SK-N-SH (cell line): Measurements from ENCODE around the gene HYAL3. TPM values are rescaled to one million over a fixed set of nuclear protein-coding genes. Genes with fewer than 3 reads are reported as not detected.

ENCODE experiments used
- CTCF ChIA-PET: fragments of 300-600, 350-600 bp; formaldehyde crosslinking; extraction: SDS; loops from one replicate; lab custom pipeline; 2021; lab: Yijun Ruan, JAX
- POLR2A ChIA-PET: fragments of 350-600 bp; sonication (Branson Sonifier 250); formaldehyde crosslinking; extraction: SDS; loops from one replicate; lab custom pipeline; 2020; ENCODE audit warnings: antibody characterized with exemption, inconsistent platforms; lab: Yijun Ruan, JAX
- DNase-seq: peaks from one replicate; pipeline ENCODE4 v3.0.0; 2012
- H2AFZ ChIP-seq: fragments of 200-600 bp; sonication (generic); 2 replicates; pipeline ENCODE4 v1.8.1; 2016; ENCODE audit warnings: antibody characterized with exemption, mild to moderate bottlenecking, low read depth
- H3F3A ChIP-seq: fragments of 200-600 bp; sonication (generic); replicated peaks from 2 replicates; pipeline ENCODE3; 2016; ENCODE audit warnings: antibody characterized with exemption, mild to moderate bottlenecking; ENCODE audit not compliant: insufficient read depth
- H3K27ac ChIP-seq, 2 experiments: fragments of 200-500 bp in 1 of 2; fragments of 200-600 bp in 1 of 2; sonication (Bioruptor generic) in 1 of 2; sonication (generic), shearing (Covaris generic) in 1 of 2; 2 replicates each; pipeline versions ENCODE4 v1.5.1 to v1.6.1; 2014 to 2016; ENCODE audit warnings: low read depth in 2 of 2, inconsistent platforms in 1 of 2, low read length in 1 of 2, mild to moderate bottlenecking in 1 of 2, mixed read lengths in 1 of 2
- H3K27me3 ChIP-seq: fragments of 200-600 bp; sonication (generic), shearing (Covaris generic); 2 replicates; pipeline ENCODE4 v1.6.1; 2016; ENCODE audit warnings: mixed run types; ENCODE audit not compliant: insufficient read depth
- H3K36me3 ChIP-seq, 2 experiments: fragments of 200-500 bp in 1 of 2; fragments of 200-600 bp in 1 of 2; sonication (Bioruptor generic) in 1 of 2; sonication (generic) in 1 of 2; replicated peaks in 1 of 2; 2 replicates each; pipeline versions ENCODE3 to v1.5.1; 2014 to 2016; ENCODE audit warnings: low read length in 1 of 2, mild to moderate bottlenecking in 1 of 2; ENCODE audit not compliant: insufficient read depth in 2 of 2, control insufficient read depth in 1 of 2
- H3K4me1 ChIP-seq, 2 experiments: fragments of 200-500 bp in 1 of 2; fragments of 200-600 bp in 1 of 2; sonication (Bioruptor generic) in 1 of 2; sonication (generic), shearing (Covaris generic) in 1 of 2; 2 replicates each; pipeline versions ENCODE4 v1.5.1 to v1.6.1; 2014 to 2016; ENCODE audit warnings: low read depth in 1 of 2, low read length in 1 of 2, mixed run types in 1 of 2; ENCODE audit not compliant: insufficient read depth in 2 of 2, control insufficient read depth in 1 of 2
- H3K4me2 ChIP-seq: fragments of 200-600 bp; sonication (generic), shearing (Covaris generic); 2 replicates; pipeline ENCODE4 v1.6.1; 2017; ENCODE audit warnings: mixed run types
- H3K4me3 ChIP-seq, 2 experiments: fragments of 200-500 bp in 1 of 2; fragments of 200-600 bp in 1 of 2; sonication (Bioruptor generic) in 1 of 2; sonication (generic), shearing (Covaris generic) in 1 of 2; 2 replicates each; pipeline versions ENCODE4 v1.5.1 to v1.8.1; 2014 to 2016; ENCODE audit warnings: low read depth in 2 of 2, inconsistent platforms in 1 of 2, low read length in 1 of 2, mild to moderate bottlenecking in 1 of 2, mixed read lengths in 1 of 2, moderate library complexity in 1 of 2
- H3K79me2 ChIP-seq: fragments of 200-600 bp; sonication (generic); 2 replicates; pipeline ENCODE4 v1.8.1; 2017; ENCODE audit warnings: mild to moderate bottlenecking; ENCODE audit not compliant: insufficient read depth
- H3K9ac ChIP-seq: fragments of 200-600 bp; sonication (generic); 2 replicates; pipeline ENCODE4 v1.6.1; 2017; ENCODE audit warnings: mixed run types
- H3K9me2 ChIP-seq: fragments of 200-600 bp; sonication (generic); 2 replicates; pipeline ENCODE4 v1.6.1; 2017; ENCODE audit warnings: mixed run types
- H3K9me3 ChIP-seq: fragments of 200-600 bp; sonication (generic); 2 replicates; pipeline ENCODE4 v1.6.1; 2017; ENCODE audit warnings: mixed run types, mild to moderate bottlenecking, moderate library complexity
- H4K20me1 ChIP-seq: fragments of 200-600 bp; sonication (generic); 2 replicates; pipeline ENCODE4 v1.6.1; 2017; ENCODE audit warnings: mild to moderate bottlenecking, mixed run types; ENCODE audit not compliant: insufficient read depth
- CHD2 ChIP-seq: fragments of 150-350 bp; IDR thresholded peaks from 2 replicates; pipeline ENCODE4 v1.6.1; 2018; ENCODE audit warnings: low read length; ENCODE audit not compliant: partially characterized antibody
- ELF1 ChIP-seq: IDR thresholded peaks from 2 replicates; pipeline ENCODE4 v1.4.0; 2012
- EP300 ChIP-seq, 2 experiments: IDR thresholded peaks; 2 replicates each; pipeline versions ENCODE4 v1.4.0 to v1.6.1; 2012; ENCODE audit warnings: borderline replicate concordance in 1 of 2, low read depth in 1 of 2, low read length in 1 of 2
- EZH2phosphoT487 ChIP-seq: fragments of 200-600 bp; sonication (generic); IDR thresholded peaks from 2 replicates; pipeline ENCODE4 v1.6.1; 2017; ENCODE audit warnings: low read depth, mixed run types, mild to moderate bottlenecking, antibody characterized with exemption, moderate library complexity, borderline replicate concordance
- FOSL2 ChIP-seq: IDR thresholded peaks from 2 replicates; pipeline ENCODE4 v1.4.0; 2012; ENCODE audit warnings: low read depth, mild to moderate bottlenecking, moderate library complexity, borderline replicate concordance
- GABPA ChIP-seq: IDR thresholded peaks from 2 replicates; pipeline ENCODE4 v1.4.0; 2012; ENCODE audit warnings: low read depth, mild to moderate bottlenecking
- MXI1 ChIP-seq: IDR thresholded peaks from 2 replicates; pipeline ENCODE4 v1.6.1; 2012; ENCODE audit warnings: mild to moderate bottlenecking, low read depth, low read length, improper control_type of control experiment
- NFIC ChIP-seq: IDR thresholded peaks from 2 replicates; pipeline ENCODE4 v1.4.0; 2012; ENCODE audit warnings: borderline replicate concordance
- NRF1 ChIP-seq: IDR thresholded peaks from 2 replicates; pipeline ENCODE4 v1.6.1; 2012; ENCODE audit warnings: low read depth, mild to moderate bottlenecking, low read length
- RAD21 ChIP-seq: IDR thresholded peaks from 2 replicates; pipeline ENCODE4 v1.6.1; 2012; ENCODE audit warnings: mild to moderate bottlenecking, low read length
- RCOR1 ChIP-seq: fragments of 150-350 bp; IDR thresholded peaks from 2 replicates; pipeline ENCODE4 v1.6.1; 2017; ENCODE audit warnings: antibody characterized with exemption, low read length
- REST ChIP-seq: IDR thresholded peaks from 2 replicates; pipeline ENCODE4 v1.6.1; 2012; ENCODE audit warnings: mild to moderate bottlenecking, low read depth, low read length, moderate library complexity
- RXRA ChIP-seq: IDR thresholded peaks from 2 replicates; pipeline ENCODE4 v1.4.0; 2012; ENCODE audit warnings: low read depth, mild to moderate bottlenecking, borderline replicate concordance
- SIN3A ChIP-seq: IDR thresholded peaks from 2 replicates; pipeline ENCODE4 v1.6.1; 2012; ENCODE audit warnings: low read depth, mild to moderate bottlenecking, low read length, moderate library complexity, borderline replicate concordance
- TCF12 ChIP-seq: IDR thresholded peaks from 2 replicates; pipeline ENCODE4 v1.4.0; 2012
- TEAD4 ChIP-seq: IDR thresholded peaks from 2 replicates; pipeline ENCODE4 v1.4.0; 2012; ENCODE audit warnings: mild to moderate bottlenecking, borderline replicate concordance; ENCODE audit not compliant: insufficient read depth
- USF1 ChIP-seq: IDR thresholded peaks from 2 replicates; pipeline ENCODE4 v1.4.0; 2012; ENCODE audit warnings: low read depth, borderline replicate concordance
- ZBTB33 ChIP-seq: IDR thresholded peaks from 2 replicates; pipeline ENCODE4 v1.4.0; 2012; ENCODE audit warnings: low read depth, borderline replicate concordance
- WGBS: methylation state at CpG from one replicate; pipeline ENCODE4 v1.1.6; 2017; ENCODE audit warnings: low lambda C conversion rate; 5-methylcytosine and 5-hydroxymethylcytosine counted together
- polyA plus RNA-seq, 3 experiments: library from polyadenylated mRNA; depleted of rRNA; stranded (reverse); fragments of >200 nt; gene quantifications; 2 replicates each; pipeline ENCODE4 v1.2.3, GENCODE V29; 2012

Gene HYAL3
- polyA plus RNA-seq, 1 of the 3 experiments (the other 2 are of a cell fraction) = 7.8 TPM

DNA sequence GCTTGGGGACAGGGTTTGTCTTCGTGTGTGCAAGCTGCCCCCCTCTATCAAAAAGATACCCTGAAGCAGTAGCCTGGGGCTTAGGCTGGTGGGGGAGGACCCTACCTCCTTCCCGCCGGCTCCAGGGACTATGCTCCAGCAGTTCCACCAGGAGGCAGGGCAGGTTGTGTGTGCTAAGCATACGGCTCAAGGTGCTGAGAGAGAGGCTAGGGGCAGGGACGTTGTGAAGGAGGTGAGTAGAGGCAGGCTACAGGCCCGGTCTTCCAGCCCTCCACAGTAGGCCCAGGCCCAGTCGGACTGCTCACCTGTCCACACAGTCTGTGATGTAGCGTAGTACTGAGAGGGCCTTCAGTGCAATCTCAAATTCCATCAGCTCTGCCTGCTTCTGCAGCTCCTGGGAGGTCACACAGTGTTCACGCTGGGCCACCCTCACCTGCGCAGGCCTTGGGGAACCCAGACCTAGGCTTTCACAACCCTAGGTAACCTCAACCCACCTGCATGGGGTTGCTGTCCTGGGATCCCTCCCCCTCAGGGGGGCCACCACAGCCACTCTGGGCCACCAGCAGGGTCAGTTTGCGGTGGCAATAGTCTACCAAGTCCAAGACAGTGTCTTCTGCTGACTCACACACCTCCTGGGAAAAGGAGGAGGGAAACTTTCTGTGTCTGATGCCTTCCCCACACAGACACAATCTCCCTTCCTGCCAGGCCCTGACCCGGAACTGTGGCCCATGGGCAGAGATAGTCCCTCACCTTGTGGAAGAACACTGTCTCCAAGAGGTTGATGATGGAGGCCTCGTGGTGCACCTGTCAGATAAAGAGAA is 43.8 kb upstream of the HYAL3 start:
- TF ChIP-seq EZH2phosphoT487 (no peak), FOSL2 (no peak), RXRA (no peak), SIN3A (no peak), TEAD4 (no peak), NFIC (no peak), RCOR1 (no peak), REST (no peak), RAD21 (no peak), USF1 (no peak), GABPA (no peak), CHD2 (no peak), ZBTB33 (no peak), EP300 (IDR thresholded peaks at IDR 0.05; ENCODE audit: borderline replicate concordance in 1 of 2, low read depth in 1 of 2, low read length in 1 of 2) (no peak), TCF12 (no peak), NRF1 (no peak), MXI1 (no peak), ELF1 (no peak)
- Histone ChIP-seq H3K4me2 (no peak overlapping the region), H3K36me3 (peaks cover 0 to 7% of the 10 kb centered on the region in 2 experiments), H2AFZ (no peak overlapping the region), H3K4me1 (peaks cover 1 to 17% of the 10 kb centered on the region in 2 experiments; a peak in 2 of 4 replicates), H3F3A (peaks cover 3% of the 10 kb centered on the region), H3K27me3 (no peaks in the 10 kb centered on the region), H3K4me3 (no peak overlapping the region), H4K20me1 (no peaks in the 10 kb centered on the region), H3K9ac (no peak overlapping the region), H3K79me2 (peaks cover 5% of the 10 kb centered on the region; the same call in 1 of the 2 replicates), H3K9me3 (no peaks in the 10 kb centered on the region), H3K27ac (no peak overlapping the region), H3K9me2 (no peaks in the 10 kb centered on the region)
- no peak for DNase-seq
- ChIA-PET POLR2A (no interaction called here), CTCF (interaction anchor here (1.3 to 4.7 kb wide), 7 partner anchors 23 to 218 kb away, joined by 3 to 26 read pairs (median 6); no protein-coding TSS in a partner anchor)
- 92% methylated on average over 4 of the region's 13 CpGs for WGBS
